HG02852 (cell line): Measurements from ENCODE around the gene SPACDR.

Source experiments
- ATAC-seq: cut with Tn5 transposase; IDR thresholded peaks from one replicate; pipeline ENCODE4 v1.9.1; 2021; ENCODE audit warnings: mild to moderate bottlenecking, moderate library complexity; ENCODE audit not compliant: unreplicated experiment

Gene SPACDR

GRCh38 chr7:100419660-100420226, 44.3 kb downstream of the SPACDR start:
- ATAC-seq: no peak

- no peak for ATAC-seq
Measured at GRCh38 chr7:100418930-100419659, 45.0 kb downstream of the SPACDR start.

GRCh38 chr7:100415448-100415847, 48.6 kb downstream of the SPACDR start:
- no peak for ATAC-seq

GRCh38 chr7:100413889-100414288, 50.2 kb downstream of the SPACDR start:
- no peak for ATAC-seq

GRCh38 chr7:100413346-100413745, 50.7 kb downstream of the SPACDR start:
- ATAC-seq: no peak

- no peak for ATAC-seq
Measured at GRCh38 chr7:100411101-100411500, 53.0 kb downstream of the SPACDR start.

- peak; percentile 51 for ATAC-seq
Measured at GRCh38 chr7:100407285-100408180, 56.5 kb downstream of the SPACDR start.

- ATAC-seq: no peak
Measured at GRCh38 chr7:100406767-100407166, 57.3 kb downstream of the SPACDR start.
